Measurements from ENCODE around the gene TSPAN7. TPM values are rescaled to one million over a fixed set of nuclear protein-coding genes. Genes with fewer than 3 reads are reported as not detected.

The TSPAN7 gene
- total RNA-seq, 1 donor: 0.09 TPM

- no peak for DNase-seq (ENCODE audit: low read depth)
- H3K4me3 ChIP-seq (ENCODE audit: low read depth, low read length): no peak overlapping the region
- no peak for TF ChIP-seq CTCF (IDR thresholded peaks at IDR 0.05; ENCODE audit: insufficient read depth, low read length)
Measured at GRCh38 chrX:38682095-38682494, 120.8 kb downstream of the TSPAN7 start.

GRCh38 chrX:38692961-38693360 is 131.6 kb downstream of the TSPAN7 start:
- H3K4me3 ChIP-seq (ENCODE audit: low read depth, low read length): no peak overlapping the region
- DNase-seq (ENCODE audit: low read depth): no peak
- no peak for TF ChIP-seq CTCF (IDR thresholded peaks at IDR 0.05; ENCODE audit: insufficient read depth, low read length)

GRCh38 chrX:38694394-38694793 is 133.1 kb downstream of the TSPAN7 start:
- no peak for TF ChIP-seq CTCF (IDR thresholded peaks at IDR 0.05; ENCODE audit: insufficient read depth, low read length)
- no peak for DNase-seq (ENCODE audit: low read depth)
- H3K4me3 ChIP-seq (ENCODE audit: low read depth, low read length): no peak overlapping the region

GRCh38 chrX:38697461-38697860 is 136.1 kb downstream of the TSPAN7 start:
- DNase-seq (ENCODE audit: low read depth): no peak
- no peak overlapping the region for H3K4me3 ChIP-seq (ENCODE audit: low read depth, low read length)
- TF ChIP-seq CTCF (IDR thresholded peaks at IDR 0.05; ENCODE audit: insufficient read depth, low read length): no peak

- TF ChIP-seq CTCF (IDR thresholded peaks at IDR 0.05; ENCODE audit: insufficient read depth, low read length): no peak
- no peak overlapping the region for H3K4me3 ChIP-seq (ENCODE audit: low read depth, low read length)
- DNase-seq (ENCODE audit: low read depth): no peak
Measured at GRCh38 chrX:38699121-38699520, 137.8 kb downstream of the TSPAN7 start.

- no peak overlapping the region for H3K4me3 ChIP-seq (ENCODE audit: low read depth, low read length)
- no peak for TF ChIP-seq CTCF (IDR thresholded peaks at IDR 0.05; ENCODE audit: insufficient read depth, low read length)
- DNase-seq (ENCODE audit: low read depth): no peak
Measured at GRCh38 chrX:38699696-38700095, 138.4 kb downstream of the TSPAN7 start.

GRCh38 chrX:38701073-38701472 is 139.7 kb downstream of the TSPAN7 start:
- DNase-seq (ENCODE audit: low read depth): no peak
- no peak overlapping the region for H3K4me3 ChIP-seq (ENCODE audit: low read depth, low read length)
- TF ChIP-seq CTCF (IDR thresholded peaks at IDR 0.05; ENCODE audit: insufficient read depth, low read length): no peak

All from fibroblast of the aortic adventitia (primary cell).